T-helper 2 cell (primary cell): ENCODE data around the gene CMC4.

ENCODE experiments used
- DNase-seq, 5 experiments: peaks; one replicate each; pipeline versions ENCODE4 v3.0.0 to v3.0.0-alpha.2; 2012 to 2022
- total RNA-seq, 2 donors: gene quantifications; one replicate each; lab custom pipeline; 2026; lab: John Stamatoyannopoulos, UW

CMC4 gene, protein sequence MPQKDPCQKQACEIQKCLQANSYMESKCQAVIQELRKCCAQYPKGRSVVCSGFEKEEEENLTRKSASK
- total RNA-seq: 0 reads per million in 2 donors

DNA sequence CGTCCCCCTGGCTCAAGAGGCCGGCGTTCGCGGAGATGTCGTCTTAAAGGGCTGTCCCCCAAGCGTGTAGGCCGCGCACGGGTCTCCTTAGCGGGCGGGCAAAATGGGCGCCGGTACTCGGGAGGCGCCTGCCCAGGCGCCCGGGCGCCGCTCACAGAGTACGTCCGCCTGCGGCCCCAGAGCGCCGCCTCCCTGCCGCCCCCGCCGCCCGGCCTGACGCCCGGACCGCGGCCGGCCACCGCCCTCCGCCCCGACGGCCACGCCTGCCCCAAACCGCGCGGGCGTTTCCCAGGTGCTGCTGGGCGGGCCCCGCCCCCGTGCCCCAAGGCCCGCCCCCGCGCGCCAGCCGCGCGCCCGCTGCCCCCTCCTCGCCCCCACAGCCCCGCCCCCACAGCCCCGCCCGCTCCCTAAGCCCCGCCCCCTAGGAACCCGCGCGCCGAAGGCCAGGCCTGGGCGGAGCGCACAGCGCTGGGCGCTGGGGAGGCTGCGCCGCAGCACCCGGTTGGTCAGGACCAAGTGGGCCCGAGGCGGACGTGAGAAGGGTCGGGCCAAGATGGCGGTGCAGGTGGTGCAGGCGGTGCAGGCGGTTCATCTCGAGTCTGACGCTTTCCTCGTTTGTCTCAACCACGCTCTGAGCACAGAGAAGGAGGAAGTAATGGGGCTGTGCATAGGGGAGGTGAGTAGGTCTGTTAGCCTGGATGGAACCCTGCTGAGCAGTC lies at the start of gene CMC4, which contains the start of the genes BRCC3 and MTCP1:
Gene CMC4 (minus strand): TSS at position 162 of the 719 bp plus-strand sequence. CDS start 7,113 bp downstream, outside the sequence.
Gene BRCC3 (plus strand): TSS at position 534 of the 719 bp plus-strand sequence. CDS start 20 bp downstream, at position 554.
Gene MTCP1 (minus strand): TSS at position 162 of the 719 bp plus-strand sequence. CDS start 5,126 bp downstream, outside the sequence.
- peak; percentile 52 to 88 (median 70) for DNase-seq

DNA sequence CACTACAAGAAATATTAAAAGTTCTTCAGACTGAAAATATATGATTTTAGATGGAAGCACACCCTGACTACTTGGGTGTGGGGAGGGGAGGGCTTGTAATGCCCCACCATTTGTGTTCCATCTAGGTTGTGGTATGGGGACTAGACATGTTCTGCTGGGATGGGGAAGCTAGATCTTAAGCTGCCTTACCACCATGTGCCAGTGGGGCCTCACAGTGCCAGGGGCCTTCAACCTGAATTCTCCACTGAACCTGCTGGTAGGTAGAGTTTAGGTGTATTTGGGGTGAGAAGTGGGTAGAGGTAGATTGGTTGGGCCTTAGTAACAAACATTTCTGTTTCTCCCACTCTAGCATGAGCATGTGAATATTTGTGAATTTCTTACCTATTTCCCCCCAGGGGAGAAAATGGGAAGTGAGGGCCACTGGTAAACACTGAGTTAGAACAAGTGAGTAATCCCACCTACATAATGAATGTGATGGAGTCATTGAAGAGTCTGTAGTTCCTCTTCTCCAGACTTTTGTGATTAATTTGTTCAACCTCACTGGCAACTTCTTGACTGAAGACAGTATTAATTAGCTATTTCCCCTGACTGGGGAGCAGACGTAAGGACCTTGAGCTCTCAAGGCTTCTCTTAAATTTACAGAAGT lies 44.4 kb upstream of the CMC4 start:
- no peak for DNase-seq

DNA sequence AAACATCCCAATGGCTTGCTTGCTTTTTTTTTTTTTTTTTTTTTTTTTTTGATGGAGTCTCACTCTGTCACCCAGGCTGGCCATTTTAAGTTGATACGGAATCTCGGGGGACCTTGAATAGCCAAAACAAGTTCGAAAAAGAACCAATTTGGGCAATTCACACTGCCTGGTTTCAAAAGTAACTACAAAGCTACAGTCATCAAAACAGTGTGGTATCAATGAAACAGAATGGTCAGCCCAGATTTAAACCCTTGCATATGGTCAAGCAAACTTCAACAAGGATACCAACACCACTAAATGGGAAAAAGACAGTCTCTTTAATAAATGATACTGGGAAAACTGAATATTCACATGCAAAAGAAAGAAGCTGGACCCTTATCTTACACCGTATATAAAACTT lies 42.2 kb upstream of the CMC4 start:
- no peak for DNase-seq

DNA sequence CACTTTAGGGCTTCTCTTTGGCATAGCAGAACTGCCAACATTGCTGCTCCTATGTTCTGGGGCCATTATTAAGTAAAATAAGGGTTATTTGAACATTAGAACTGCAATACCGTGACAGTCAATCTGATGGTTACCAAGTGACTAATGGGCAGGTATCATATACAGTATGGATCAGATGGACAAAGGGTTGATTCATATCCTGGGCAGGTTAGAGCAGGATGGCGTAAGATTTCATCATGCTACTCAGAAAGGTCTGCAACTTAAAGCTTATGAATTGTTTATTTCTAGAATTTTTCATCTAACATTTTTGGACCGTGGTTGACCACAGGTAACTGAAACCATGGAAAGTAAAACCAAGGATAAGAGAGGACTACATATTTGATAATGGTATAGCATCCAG lies 41.2 kb upstream of the CMC4 start:
- no peak for DNase-seq

DNA sequence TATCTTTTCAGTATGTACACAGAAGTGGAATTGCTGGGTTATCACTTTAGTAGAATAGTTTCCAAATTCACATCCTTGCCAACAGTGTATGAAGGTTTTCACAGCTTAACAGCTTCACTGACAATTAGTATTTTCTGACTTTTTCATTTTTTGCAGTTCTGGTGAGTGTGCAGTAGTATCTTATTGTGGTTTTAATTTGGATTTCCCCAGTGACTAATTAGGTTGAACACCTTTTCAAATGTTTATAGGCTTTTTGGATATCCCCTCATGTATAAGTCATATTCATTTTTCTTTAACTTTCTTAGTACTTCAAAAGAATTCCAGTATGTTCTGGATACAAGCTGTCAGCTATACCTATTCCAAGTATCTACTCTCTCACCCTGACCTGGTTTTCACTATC lies 37.5 kb upstream of the CMC4 start:
- DNase-seq: no peak

DNA sequence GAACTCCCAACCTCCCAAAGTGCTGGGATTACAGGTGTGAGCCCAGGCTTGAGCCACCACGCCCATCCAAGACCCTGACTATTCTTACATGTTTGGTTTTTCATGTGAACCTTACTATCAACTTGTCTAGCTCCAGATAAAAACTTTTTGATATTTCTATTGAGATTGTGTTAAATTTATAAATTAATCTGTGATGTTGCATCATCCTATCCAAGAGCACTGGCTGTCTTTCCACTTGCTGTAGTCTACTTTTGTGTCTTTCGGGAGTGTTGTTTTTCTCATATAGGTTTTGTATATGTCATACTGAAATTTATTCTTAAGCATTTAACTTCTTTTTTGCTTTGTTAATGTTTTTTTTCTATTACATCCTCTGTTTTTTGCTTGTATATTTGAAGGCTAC lies 35.0 kb upstream of the CMC4 start:
- no peak for DNase-seq

DNA sequence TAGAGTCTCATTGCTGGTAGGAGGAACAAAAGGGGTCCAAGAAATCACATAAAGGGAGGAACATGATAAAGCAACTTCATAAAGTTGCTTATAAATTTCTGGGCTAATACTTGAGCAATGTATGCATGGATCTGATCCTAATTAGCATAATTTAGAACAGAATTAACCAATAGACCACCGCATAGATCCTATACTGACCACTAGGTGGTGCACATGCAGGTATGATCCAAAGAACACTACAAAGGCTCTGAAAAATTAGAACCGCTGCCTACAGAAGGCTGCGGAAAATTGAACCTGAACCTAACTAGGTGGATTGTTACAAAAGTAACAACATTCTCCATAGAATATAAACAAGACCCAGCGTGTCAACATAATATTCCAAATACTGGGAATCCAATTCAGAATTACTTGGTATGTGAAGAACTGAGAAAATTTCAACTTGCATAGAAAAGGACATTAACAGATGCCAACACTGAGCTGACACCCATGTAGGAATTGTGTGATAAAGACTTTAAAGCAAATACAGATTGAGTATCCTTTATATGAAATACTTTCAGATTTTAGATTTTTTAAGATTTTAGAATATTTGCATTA lies 23.6 kb upstream of the CMC4 start:
- DNase-seq: peak in 2 of 5 experiments; percentile 18 to 59

DNA sequence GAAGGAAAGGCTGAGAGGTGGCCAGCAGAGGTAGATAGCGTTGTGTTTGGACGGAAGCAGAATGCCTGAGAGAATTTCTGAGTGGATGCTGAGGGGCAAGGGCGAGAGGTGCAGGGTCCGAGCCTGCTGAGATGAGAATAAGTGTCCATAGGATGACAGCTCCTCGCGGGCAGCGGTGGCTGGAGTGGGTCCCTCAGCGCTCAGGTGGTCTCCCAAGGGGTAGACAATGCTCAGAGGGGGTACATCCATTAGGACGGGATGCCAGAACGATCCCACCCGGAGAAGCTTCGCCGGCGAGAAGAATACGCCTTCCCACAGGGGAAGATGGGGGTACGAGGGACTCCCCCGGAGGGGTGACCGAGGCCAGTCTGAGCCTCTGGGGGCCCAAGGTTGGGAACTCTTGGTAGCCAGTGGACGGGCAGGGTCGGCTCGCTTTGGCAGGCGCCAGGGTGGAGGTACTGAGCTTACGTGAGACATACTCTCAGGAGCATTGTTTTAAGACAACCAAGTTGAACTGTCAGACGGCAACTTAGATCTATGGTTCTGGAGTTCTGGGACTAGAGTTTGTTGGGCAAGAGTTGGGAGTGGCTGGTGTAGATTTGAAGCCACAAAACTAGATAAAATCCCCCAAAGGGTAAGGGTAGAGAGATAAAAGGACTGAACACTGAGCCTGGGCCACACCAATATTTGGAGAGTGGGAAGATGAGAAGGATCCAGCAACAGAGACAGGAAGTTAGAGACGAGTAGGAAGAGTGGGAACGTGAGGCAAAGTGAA lies 16.2 kb upstream of the CMC4 start:
- no peak for DNase-seq

DNA sequence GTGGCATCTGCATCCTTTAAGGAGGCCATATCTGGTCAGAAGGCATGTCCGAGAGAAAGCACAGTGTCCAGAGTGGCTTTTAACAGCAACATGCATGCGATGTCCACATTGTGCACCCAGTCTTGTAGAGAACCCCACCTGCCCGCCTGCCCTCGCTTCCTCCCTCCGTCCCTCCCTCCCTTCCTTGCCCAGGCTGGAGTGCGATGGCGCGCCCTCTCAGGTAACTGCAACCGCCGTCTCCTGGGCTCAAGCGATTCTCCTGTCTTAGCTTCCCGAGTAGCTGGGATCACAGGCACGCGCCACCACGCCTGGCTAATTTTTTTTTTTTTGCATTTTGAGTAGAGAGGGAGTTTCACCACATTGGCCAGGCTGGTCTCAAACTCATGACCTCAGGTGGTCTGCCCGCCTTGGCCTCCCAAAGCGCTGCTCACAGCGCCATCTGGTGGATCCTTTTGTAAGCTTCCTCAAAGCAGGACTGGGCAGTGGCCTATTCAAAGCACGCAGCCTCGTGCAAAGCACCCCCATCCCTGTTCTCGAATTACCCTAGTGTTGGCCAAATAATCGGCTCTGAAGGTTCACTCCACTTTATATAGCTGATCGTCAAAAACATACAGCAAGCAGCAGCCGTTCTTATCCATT lies 15.4 kb upstream of the CMC4 start:
- peak in 2 of 5 experiments; percentile 10 to 31 for DNase-seq

DNA sequence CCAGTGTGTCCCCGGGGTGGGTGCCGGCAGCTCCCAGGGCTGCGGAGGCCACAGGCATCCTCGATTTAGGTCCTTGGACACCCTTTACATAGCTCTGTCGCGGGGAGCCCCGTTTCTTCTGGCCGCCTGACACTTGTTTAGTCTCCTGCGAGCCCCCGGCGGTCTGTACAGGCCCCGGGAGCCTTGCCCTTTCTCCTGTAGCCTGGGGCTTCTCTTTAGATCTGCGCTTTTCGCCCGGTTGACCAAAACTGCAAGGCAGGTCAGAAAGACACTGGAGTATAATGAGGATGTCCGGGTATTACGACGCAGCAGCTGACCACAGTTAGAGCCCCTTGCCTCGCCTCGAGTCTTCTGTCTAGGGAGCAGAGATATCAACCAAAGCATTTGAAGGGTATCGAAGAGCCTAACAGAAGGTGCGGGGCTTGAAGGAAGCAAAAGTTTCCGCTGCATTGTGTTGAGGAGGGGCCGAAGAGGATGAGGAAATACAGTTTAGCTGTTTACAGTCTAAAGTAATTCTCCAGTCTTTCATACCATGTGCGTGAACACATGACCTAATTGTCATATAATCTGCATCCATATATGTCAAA lies 851 bp upstream of the CMC4 start:
- DNase-seq: peak in 1 of 5 experiments; percentile 28

DNA sequence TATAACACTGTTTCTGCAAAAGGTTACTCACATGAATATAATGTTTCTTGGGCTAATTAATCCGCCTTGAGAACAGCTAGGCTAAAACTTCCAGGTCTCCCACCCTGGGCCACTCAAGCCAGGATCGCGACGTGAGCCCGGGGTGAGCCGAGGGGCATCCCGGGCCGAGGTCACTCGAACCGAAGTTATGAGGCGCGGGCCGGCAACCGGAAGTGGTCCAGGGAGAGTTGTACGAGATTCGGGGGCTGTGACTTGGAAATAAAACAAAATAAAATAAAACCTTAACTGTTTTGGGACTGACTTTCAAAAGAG lies 317 bp downstream of the CMC4 start:
- DNase-seq: no peak

DNA sequence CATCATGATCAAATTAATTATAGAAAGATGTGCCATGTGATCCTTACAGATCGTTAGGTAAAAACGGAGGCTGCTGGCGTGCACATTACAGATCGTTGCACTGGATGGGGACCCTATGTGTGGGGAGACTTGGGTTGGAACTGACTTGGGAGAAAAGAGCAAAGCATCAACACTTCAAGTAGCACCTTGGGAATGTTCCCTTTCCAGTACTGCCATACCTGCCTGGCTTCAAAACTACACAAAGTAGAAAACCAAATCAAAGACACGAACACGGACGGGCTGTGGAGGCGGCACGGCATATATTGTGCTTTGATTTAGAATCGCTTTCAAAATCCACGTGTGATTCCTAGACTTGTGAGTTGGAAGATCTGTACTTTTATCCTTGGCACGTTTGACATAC lies 898 bp downstream of the CMC4 start:
- no peak for DNase-seq

DNA sequence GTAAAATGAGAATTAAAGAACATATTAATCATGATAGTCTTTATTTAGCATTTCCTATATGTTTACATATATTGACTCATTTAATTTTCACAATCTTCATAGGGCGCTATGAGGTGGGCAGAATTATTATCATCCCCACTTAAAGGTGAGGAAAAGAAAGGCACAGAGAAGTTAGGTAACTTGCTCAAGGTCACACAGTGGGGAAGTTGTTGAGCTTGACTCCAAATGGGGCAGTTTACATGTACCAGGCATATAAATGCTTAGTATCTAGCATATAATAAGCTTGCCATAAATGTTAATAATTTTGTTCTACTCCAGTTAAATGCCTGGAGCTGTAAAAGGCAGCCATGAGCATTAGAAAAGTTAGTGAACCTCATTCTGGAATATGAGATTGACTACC lies 1.5 kb downstream of the CMC4 start:
- no peak for DNase-seq

DNA sequence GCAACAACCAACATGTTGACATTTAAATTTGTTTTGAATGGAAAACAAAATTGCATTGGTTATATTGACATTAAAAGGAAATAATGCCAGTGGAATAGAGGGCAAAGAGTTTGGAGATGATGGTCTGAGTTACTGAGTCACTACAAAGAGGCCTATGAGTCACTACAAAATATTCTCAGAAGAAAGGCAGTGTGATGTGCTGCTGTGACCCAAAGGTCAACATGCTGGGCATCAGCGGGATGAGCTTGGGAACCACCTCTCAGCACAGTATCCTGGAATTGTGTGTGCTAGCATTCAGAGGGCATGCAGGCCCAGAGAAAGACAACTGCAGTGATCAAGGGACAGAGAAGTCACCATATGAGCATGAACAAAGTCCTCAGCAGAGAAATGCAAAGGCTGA lies 2.8 kb downstream of the CMC4 start:
- DNase-seq: no peak

DNA sequence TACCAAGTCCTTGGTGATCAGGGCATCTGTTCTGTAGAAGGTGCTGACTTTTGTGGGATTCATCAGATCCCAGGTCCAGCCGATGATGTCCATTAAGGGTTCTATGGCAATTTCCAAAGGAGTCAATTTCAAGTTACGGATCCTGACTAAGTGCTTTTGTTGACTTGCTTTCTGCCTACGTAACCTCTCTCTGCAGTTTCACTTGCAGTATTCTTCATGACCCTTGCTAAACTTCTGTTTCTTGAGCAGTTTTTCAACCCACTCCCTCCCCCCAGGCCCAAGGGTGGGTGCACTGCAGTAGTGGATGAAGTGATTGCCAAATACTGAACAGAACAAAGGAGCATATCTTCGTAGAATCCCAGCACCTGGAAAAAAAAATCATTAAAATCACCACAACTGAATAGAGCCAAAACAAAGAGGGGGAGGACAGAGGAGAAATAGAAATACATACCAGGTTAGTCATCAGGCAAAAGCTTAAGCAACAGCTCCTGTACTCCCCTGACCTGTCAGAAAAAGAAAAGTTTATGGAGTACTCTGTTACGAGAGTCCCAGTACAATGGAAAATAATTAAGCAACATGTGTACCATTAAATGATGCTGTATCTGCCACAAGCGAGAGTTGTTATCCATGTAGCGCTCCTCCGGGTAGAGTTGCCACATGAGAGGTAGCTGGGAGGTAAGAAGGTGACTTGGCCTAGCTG lies 5.8 kb downstream of the CMC4 start:
- DNase-seq: no peak

DNA sequence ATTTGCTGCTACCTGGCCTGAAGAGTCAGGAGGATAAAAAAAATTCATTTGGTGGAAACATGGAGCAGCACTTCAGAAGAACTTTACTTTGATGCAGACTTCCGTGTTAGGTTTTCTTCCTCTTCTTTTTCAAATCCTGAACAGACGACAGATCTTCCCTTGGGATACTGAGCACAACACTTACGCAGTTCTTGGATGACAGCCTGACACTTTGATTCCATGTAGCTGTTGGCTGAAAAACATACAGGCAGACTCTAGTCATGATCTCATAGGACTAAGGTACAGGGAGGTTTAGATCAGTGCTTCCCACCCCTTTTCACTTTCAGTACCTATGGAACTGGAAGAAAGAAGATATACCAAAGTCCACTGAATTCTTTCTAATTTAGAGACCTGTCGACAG lies 9.2 kb downstream of the CMC4 start:
- DNase-seq: no peak

DNA sequence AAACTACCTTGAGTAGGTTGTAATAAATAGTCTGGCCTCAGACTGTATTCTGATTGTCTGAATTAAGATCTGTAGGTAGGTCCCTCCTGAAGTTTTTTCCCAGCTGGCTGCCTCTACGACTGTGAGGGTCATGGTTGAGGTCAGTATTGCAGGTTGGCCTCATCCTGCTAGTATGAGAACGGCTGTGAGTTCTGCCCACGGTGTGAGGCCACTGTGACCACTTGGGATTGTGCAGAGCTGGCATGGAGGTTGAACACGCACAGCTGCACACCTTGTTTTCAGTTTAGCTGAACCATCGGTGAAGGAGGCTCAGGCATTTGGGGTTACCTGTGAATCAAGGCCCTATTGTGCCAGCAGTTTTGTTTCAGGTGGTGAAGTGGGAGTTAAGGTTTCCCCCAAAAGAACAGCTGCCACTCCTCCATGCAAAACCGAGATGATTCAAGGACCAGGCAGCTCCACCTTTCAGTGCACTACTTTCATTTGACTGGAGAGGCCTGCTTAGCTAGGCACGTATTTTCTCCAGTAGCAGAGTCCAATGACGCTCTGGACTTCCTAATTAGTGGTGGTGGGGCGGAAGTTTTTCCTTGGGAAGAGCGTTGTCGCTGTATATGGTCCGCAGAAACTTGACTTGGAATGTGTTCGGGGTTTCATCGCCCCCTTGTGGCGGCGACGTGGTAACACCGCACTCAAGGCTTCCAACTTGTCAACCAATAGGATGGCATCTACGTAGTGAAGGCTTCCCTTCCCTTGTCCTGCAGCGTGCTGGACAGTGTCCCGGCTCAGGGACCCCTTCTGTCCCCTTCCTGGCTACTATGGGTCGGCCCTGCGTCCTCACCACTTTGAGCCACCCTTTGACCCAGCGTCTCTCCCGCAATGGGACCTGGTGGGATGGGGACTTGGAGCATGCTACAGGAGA lies 13.8 kb downstream of the CMC4 start:
- DNase-seq: peak; percentile 9 to 61 (median 29)

DNA sequence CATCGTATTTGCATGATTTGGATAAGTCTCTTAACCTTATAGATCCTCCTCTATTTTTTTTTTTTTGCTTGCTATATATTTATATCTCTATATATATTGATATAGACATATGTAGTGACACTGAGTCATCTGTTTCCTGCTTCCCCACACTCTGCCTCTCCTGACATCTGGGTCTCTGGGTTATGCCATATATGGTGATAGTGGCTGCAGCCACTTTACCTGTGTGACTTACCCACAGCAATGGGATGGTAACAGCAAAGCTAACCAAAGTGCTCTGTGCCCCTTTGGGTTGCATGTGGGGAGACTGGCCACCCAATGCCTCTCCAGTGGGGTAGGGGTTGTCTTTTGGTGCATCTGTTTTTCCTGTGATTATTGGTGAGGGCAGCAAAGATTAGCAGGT lies 14.5 kb downstream of the CMC4 start:
- DNase-seq: peak in 1 of 5 experiments; percentile 38

DNA sequence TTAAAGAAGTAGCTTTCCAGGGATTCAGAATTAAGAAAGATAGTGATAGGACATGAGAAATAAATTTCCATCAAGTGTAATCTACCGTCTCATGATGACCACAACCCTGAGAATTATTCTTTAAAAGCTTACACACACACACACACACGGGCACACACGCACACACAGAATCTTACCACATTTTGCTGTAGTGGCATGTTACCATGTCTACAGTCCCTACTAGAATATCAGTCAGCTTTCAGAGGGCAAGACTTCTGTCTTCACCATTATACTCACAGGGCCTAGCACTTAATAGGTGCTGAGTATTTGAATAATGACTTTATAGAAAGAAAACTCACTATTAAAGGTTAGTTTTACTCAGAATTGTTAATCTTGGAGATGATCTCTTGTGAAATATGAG lies 15.4 kb downstream of the CMC4 start:
- DNase-seq: peak in 1 of 5 experiments; percentile 67

DNA sequence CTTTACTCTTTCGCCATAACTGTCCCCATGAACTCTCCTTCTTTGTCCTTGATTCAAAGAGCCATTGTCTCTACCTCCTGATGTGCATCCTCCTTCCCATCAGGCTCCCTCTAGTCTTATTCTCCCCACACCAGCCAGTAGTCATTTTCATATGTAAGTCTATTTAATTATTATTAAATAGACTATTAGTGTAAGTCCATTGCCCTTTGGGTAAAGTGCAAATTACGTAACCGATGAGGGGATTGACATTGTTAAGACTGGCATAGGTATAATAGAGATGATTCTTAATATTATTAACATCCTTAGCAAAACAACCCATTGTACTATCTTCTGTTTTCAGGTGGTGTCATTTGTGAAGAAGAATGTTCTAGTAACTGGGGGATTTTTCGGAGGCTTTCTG lies 16.7 kb downstream of the CMC4 start:
- DNase-seq: no peak
